ENCODE results near the gene SNAI3.

Gene SNAI3

GRCh38 chr16:88634141-88634993, 51.9 kb downstream of the SNAI3 start:
- DNase-seq (ENCODE audit: low spot score), result no peak

- DNase-seq (ENCODE audit: low spot score), result no peak
Observed at GRCh38 chr16:88633684-88634140, 52.6 kb downstream of the SNAI3 start.

GRCh38 chr16:88632587-88632930, 53.7 kb downstream of the SNAI3 start:
- DNase-seq (ENCODE audit: low spot score), result no peak

GRCh38 chr16:88631920-88632586, 54.3 kb downstream of the SNAI3 start:
- no peak for DNase-seq (ENCODE audit: low spot score)

- no peak for DNase-seq (ENCODE audit: low spot score)
Observed at GRCh38 chr16:88631384-88631783, 54.9 kb downstream of the SNAI3 start.

GRCh38 chr16:88630941-88631340, 55.4 kb downstream of the SNAI3 start:
- no peak for DNase-seq (ENCODE audit: low spot score)

GRCh38 chr16:88630433-88630832, 55.9 kb downstream of the SNAI3 start:
- DNase-seq (ENCODE audit: low spot score), result no peak

GRCh38 chr16:88629835-88630234, 56.5 kb downstream of the SNAI3 start:
- DNase-seq (ENCODE audit: low spot score), result no peak

GRCh38 chr16:88628512-88628974, 57.8 kb downstream of the SNAI3 start:
- DNase-seq (ENCODE audit: low spot score), result no peak
